ENCODE data around the gene TRIP12. TPM values are rescaled to one million over a fixed set of nuclear protein-coding genes. Genes with fewer than 3 reads are reported as not detected.
"Not testable (repeated sequence)": the region's sequence is repeated elsewhere in the genome, so short reads cannot be mapped to it uniquely, and the experiment has no call there.

TRIP12 gene
- total RNA-seq, 1 donor from 2014 or later = 240 TPM

GRCh38 chr2:229818230-229818629 is 103.6 kb downstream of the TRIP12 start:
- no peak overlapping the region for H3K27ac Mint-ChIP-seq
- intact Hi-C loops (cut with micrococcal nuclease) = no loop called here
- H3K36me3 Mint-ChIP-seq (ENCODE audit: low read depth) = peaks cover 49% of the 10 kb centered on the region
- no peaks in the 10 kb centered on the region for H3K9me3 Mint-ChIP-seq
- no peak for DNase-seq
- no peaks in the 10 kb centered on the region for H3K27me3 Mint-ChIP-seq
- no peak overlapping the region for H3K4me3 Mint-ChIP-seq
- peaks cover 26% of the 10 kb centered on the region for H3K4me1 Mint-ChIP-seq

GRCh38 chr2:229815858-229816257 is 106.0 kb downstream of the TRIP12 start:
- Mint-ChIP-seq H3K36me3 (ENCODE audit: low read depth) (peaks cover 44% of the 10 kb centered on the region), H3K4me3 (no peak overlapping the region), H3K27me3 (no peaks in the 10 kb centered on the region), H3K9me3 (no peaks in the 10 kb centered on the region), H3K4me1 (peaks cover 11% of the 10 kb centered on the region), H3K27ac (no peak overlapping the region)
- intact Hi-C loops (cut with micrococcal nuclease) = no loop called here
- DNase-seq = no peak

GRCh38 chr2:229815342-229815741 is 106.5 kb downstream of the TRIP12 start:
- intact Hi-C loops (cut with micrococcal nuclease) = no loop called here

GRCh38 chr2:229810786-229811185 is 111.0 kb downstream of the TRIP12 start:
- Mint-ChIP-seq H3K4me1 (peaks cover 5% of the 10 kb centered on the region), H3K4me3 (no peak overlapping the region), H3K36me3 (ENCODE audit: low read depth) (peaks cover 49% of the 10 kb centered on the region), H3K27ac (no peak overlapping the region), H3K27me3 (no peaks in the 10 kb centered on the region), H3K9me3 (no peaks in the 10 kb centered on the region)
- DNase-seq = no peak
- intact Hi-C loops (cut with micrococcal nuclease) = no loop called here

More at GRCh38 chr2:229815342-229815741, 106.5 kb downstream of the TRIP12 start:
- DNase-seq = no peak
- Mint-ChIP-seq H3K4me1 (peaks cover 11% of the 10 kb centered on the region), H3K4me3 (no peak overlapping the region), H3K9me3 (no peaks in the 10 kb centered on the region), H3K36me3 (ENCODE audit: low read depth) (peaks cover 47% of the 10 kb centered on the region), H3K27me3 (no peaks in the 10 kb centered on the region), H3K27ac (no peak overlapping the region)

GRCh38 chr2:229805559-229805958 is 116.2 kb downstream of the TRIP12 start:
- Mint-ChIP-seq H3K4me3 (no peak overlapping the region), H3K27ac (no peak overlapping the region), H3K9me3 (no peaks in the 10 kb centered on the region), H3K36me3 (ENCODE audit: low read depth) (peaks cover 53% of the 10 kb centered on the region), H3K27me3 (no peaks in the 10 kb centered on the region), H3K4me1 (no peaks in the 10 kb centered on the region)
- intact Hi-C loops (cut with micrococcal nuclease) = loop anchor here (10.0 kb wide), 2 partner anchors 49 to 809 kb away; no protein-coding TSS in a partner anchor
- DNase-seq = no peak

- Mint-ChIP-seq H3K27me3 (no peaks in the 10 kb centered on the region), H3K4me1 (no peaks in the 10 kb centered on the region), H3K4me3 (no peak overlapping the region), H3K9me3 (no peaks in the 10 kb centered on the region), H3K36me3 (ENCODE audit: low read depth) (peaks cover 53% of the 10 kb centered on the region), H3K27ac (no peak overlapping the region)
- DNase-seq = no peak
- intact Hi-C loops (cut with micrococcal nuclease) = loop anchor here (10.0 kb wide), 2 partner anchors 52 to 812 kb away; no protein-coding TSS in a partner anchor
Observed at GRCh38 chr2:229802785-229803184, 119.0 kb downstream of the TRIP12 start.

GRCh38 chr2:229800997-229801754 is 120.6 kb downstream of the TRIP12 start:
- Mint-ChIP-seq H3K36me3 (ENCODE audit: low read depth) (peaks cover 48% of the 10 kb centered on the region), H3K4me3 (no peak overlapping the region), H3K27me3 (no peaks in the 10 kb centered on the region), H3K4me1 (no peaks in the 10 kb centered on the region), H3K27ac (no peak overlapping the region), H3K9me3 (no peaks in the 10 kb centered on the region)
- DNase-seq = peak; percentile 89
- intact Hi-C loops (cut with micrococcal nuclease) = loop anchor here (2.0 to 10.0 kb wide), 3 partner anchors 54 to 814 kb away; no protein-coding TSS in a partner anchor

- Mint-ChIP-seq H3K36me3 (ENCODE audit: low read depth) (peaks cover 40% of the 10 kb centered on the region), H3K27ac (no peak overlapping the region), H3K4me1 (no peaks in the 10 kb centered on the region), H3K9me3 (no peaks in the 10 kb centered on the region), H3K4me3 (no peak overlapping the region), H3K27me3 (no peaks in the 10 kb centered on the region)
- intact Hi-C loops (cut with micrococcal nuclease) = no loop called here
- no peak for DNase-seq
Observed at GRCh38 chr2:229798446-229799155, 123.2 kb downstream of the TRIP12 start.

GRCh38 chr2:229795058-229795457 is 126.8 kb downstream of the TRIP12 start:
- peaks cover 48% of the 10 kb centered on the region for H3K36me3 Mint-ChIP-seq (ENCODE audit: low read depth)

GRCh38 chr2:229794636-229795035 is 127.2 kb downstream of the TRIP12 start:
- H3K4me3 Mint-ChIP-seq = no peak overlapping the region
- peaks cover 8% of the 10 kb centered on the region for H3K4me1 Mint-ChIP-seq
- H3K27ac Mint-ChIP-seq = no peak overlapping the region
- no peak for DNase-seq
- intact Hi-C loops (cut with micrococcal nuclease) = no loop called here
- peaks cover 49% of the 10 kb centered on the region for H3K36me3 Mint-ChIP-seq (ENCODE audit: low read depth)
- no peaks in the 10 kb centered on the region for H3K9me3 Mint-ChIP-seq
- H3K27me3 Mint-ChIP-seq = no peaks in the 10 kb centered on the region

More at GRCh38 chr2:229795058-229795457, 126.8 kb downstream of the TRIP12 start:
- intact Hi-C loops (cut with micrococcal nuclease) = no loop called here
- no peaks in the 10 kb centered on the region for H3K27me3 Mint-ChIP-seq
- no peak overlapping the region for H3K27ac Mint-ChIP-seq
- DNase-seq = no peak
- no peaks in the 10 kb centered on the region for H3K9me3 Mint-ChIP-seq
- peaks cover 8% of the 10 kb centered on the region for H3K4me1 Mint-ChIP-seq
- H3K4me3 Mint-ChIP-seq = no peak overlapping the region

- H3K27ac Mint-ChIP-seq, DNase-seq, H3K27me3 Mint-ChIP-seq, H3K9me3 Mint-ChIP-seq, H3K4me3 Mint-ChIP-seq: not testable (repeated sequence)
- intact Hi-C loops (cut with micrococcal nuclease) = loop anchor here (10.0 kb wide), 1 partner anchor 379 kb away; no protein-coding TSS in a partner anchor
- Mint-ChIP-seq H3K36me3 (ENCODE audit: low read depth) (peaks cover 48% of the 10 kb centered on the region), H3K4me1 (peaks cover 16% of the 10 kb centered on the region)
Observed at GRCh38 chr2:229786289-229786688, 135.5 kb downstream of the TRIP12 start.

GRCh38 chr2:229784791-229785190 is 137.0 kb downstream of the TRIP12 start:
- Mint-ChIP-seq H3K4me3 (no peak overlapping the region), H3K36me3 (ENCODE audit: low read depth) (peaks cover 44% of the 10 kb centered on the region), H3K27ac (no peak overlapping the region), H3K9me3 (no peaks in the 10 kb centered on the region), H3K4me1 (peaks cover 15% of the 10 kb centered on the region), H3K27me3 (no peaks in the 10 kb centered on the region)
- intact Hi-C loops (cut with micrococcal nuclease) = loop anchor here (5.0 to 10.0 kb wide), 2 partner anchors 138 to 380 kb away; partner anchors contain the start of genes FBXO36 and TRIP12
- no peak for DNase-seq

- intact Hi-C loops (cut with micrococcal nuclease) = loop anchor here (5.0 to 10.0 kb wide), 2 partner anchors 139 to 382 kb away; partner anchors contain the start of genes FBXO36 and TRIP12
- Mint-ChIP-seq H3K4me1 (peaks cover 8% of the 10 kb centered on the region), H3K9me3 (no peaks in the 10 kb centered on the region), H3K27ac (no peak overlapping the region), H3K36me3 (ENCODE audit: low read depth) (peaks cover 38% of the 10 kb centered on the region), H3K4me3 (no peak overlapping the region), H3K27me3 (no peaks in the 10 kb centered on the region)
- DNase-seq = no peak
Observed at GRCh38 chr2:229783108-229783721, 138.6 kb downstream of the TRIP12 start.
